Activated naive CD8-positive, alpha-beta T cell treated with anti-CD3 and anti-CD28 coated beads, Interleukin-2, amount 50 U/mL, for 24 hours (primary cell): ENCODE data around the gene ATG13.

Experiments
- ATAC-seq: fragments of 150-1000 bp; cut with Tn5 transposase; one replicate; pipeline ENCODE4 v1.10.0; 2021
- DNase-seq: peaks from one replicate; pipeline ENCODE4 v3.0.0; 2021
- H3K27ac Mint-ChIP-seq: one replicate; pipeline ENCODE4 v1.8.0; 2021; ENCODE audit warnings: mild to moderate bottlenecking, mixed read lengths
- H3K27me3 Mint-ChIP-seq: one replicate; pipeline ENCODE4 v1.8.0; 2021; ENCODE audit warnings: mixed read lengths
- H3K36me3 Mint-ChIP-seq: one replicate; pipeline ENCODE4 v1.8.0; 2021; ENCODE audit warnings: low read depth, mixed read lengths
- H3K4me1 Mint-ChIP-seq: one replicate; pipeline ENCODE4 v1.8.0; 2021; ENCODE audit warnings: mixed read lengths
- H3K4me3 Mint-ChIP-seq: one replicate; pipeline ENCODE4 v1.8.0; 2021; ENCODE audit warnings: mild to moderate bottlenecking, moderate library complexity, mixed read lengths
- H3K9me3 Mint-ChIP-seq: one replicate; pipeline ENCODE4 v1.8.0; 2021; ENCODE audit warnings: mixed read lengths

ATG13 gene

GRCh38 chr11:46597609-46598219, 19.6 kb upstream of the ATG13 start:
- H3K4me3 Mint-ChIP-seq = no peak overlapping the region
- peaks cover 18% of the 10 kb centered on the region for H3K4me1 Mint-ChIP-seq
- no peaks in the 10 kb centered on the region for H3K36me3 Mint-ChIP-seq
- DNase-seq = no peak
- H3K27ac Mint-ChIP-seq = no peak overlapping the region
- no peaks in the 10 kb centered on the region for H3K9me3 Mint-ChIP-seq
- H3K27me3 Mint-ChIP-seq = no peaks in the 10 kb centered on the region
- no peak for ATAC-seq

DNA sequence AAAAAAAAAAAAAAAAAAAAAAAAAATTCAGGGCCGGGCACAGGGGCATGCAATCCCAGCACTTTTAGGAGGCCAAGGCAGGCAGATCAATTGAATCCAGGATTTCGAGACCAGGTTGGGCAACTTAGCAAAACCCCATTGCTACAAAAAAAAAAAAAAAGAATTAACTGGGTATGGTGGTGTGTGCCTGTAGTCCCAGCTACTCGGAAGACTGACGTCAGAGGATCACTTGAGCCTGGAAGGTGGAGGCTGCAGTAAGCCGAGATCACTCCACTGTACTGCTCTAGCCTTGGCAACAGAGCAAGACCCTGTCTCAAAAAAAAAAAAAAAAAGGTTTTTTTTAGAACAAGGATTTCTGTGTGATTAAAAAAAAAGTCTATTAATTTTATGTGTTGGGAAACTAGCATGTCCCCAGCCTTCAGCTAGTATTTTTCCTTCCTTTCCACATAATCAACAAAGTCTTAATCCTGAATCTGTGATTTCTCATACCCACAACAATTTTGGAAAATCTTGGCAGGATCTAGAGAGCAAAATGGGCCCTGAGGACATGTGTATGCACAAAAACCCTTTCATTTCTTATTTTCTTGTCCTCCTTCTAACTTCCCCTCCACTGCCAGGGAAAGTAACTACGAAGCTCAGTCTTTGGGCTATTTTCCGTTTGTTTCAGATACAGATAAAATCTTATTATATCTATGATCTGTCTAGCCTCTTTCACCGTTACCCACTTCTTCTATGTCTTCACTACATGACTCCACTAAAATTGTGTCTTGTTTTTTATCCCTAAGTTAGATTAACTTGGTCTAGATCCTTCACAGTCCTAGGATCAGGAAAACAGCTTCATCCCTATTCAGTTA, 17.8 kb upstream of the ATG13 start:
- H3K27ac Mint-ChIP-seq = no peak overlapping the region
- H3K36me3 Mint-ChIP-seq = no peaks in the 10 kb centered on the region
- DNase-seq (no peak), ATAC-seq (no peak)
- no peaks in the 10 kb centered on the region for H3K9me3 Mint-ChIP-seq
- peaks cover 5% of the 10 kb centered on the region for H3K4me1 Mint-ChIP-seq
- H3K27me3 Mint-ChIP-seq = no peaks in the 10 kb centered on the region
- no peak overlapping the region for H3K4me3 Mint-ChIP-seq

- DNase-seq (no peak), ATAC-seq (no peak)
- no peaks in the 10 kb centered on the region for H3K36me3 Mint-ChIP-seq
- no peak overlapping the region for H3K27ac Mint-ChIP-seq
- no peaks in the 10 kb centered on the region for H3K9me3 Mint-ChIP-seq
- no peaks in the 10 kb centered on the region for H3K27me3 Mint-ChIP-seq
- H3K4me1 Mint-ChIP-seq = peaks cover 5% of the 10 kb centered on the region
- no peak overlapping the region for H3K4me3 Mint-ChIP-seq
Observed at GRCh38 chr11:46600194-46600960, 17.0 kb upstream of the ATG13 start.

- Mint-ChIP-seq H3K27me3 (no peaks in the 10 kb centered on the region), H3K36me3 (no peaks in the 10 kb centered on the region), H3K27ac (no peak overlapping the region), H3K4me1 (peaks cover 5% of the 10 kb centered on the region), H3K9me3 (no peaks in the 10 kb centered on the region), H3K4me3 (no peak overlapping the region)
- no peak for DNase-seq
- ATAC-seq = no peak
Observed at GRCh38 chr11:46601129-46601528, 16.2 kb upstream of the ATG13 start.

GRCh38 chr11:46603704-46604308, 13.5 kb upstream of the ATG13 start:
- Mint-ChIP-seq H3K27me3 (no peaks in the 10 kb centered on the region), H3K4me1 (no peaks in the 10 kb centered on the region), H3K27ac (no peak overlapping the region), H3K36me3 (no peaks in the 10 kb centered on the region), H3K4me3 (no peak overlapping the region), H3K9me3 (no peaks in the 10 kb centered on the region)
- DNase-seq = no peak
- no peak for ATAC-seq

- Mint-ChIP-seq H3K4me3 (no peak overlapping the region), H3K9me3 (no peaks in the 10 kb centered on the region), H3K27ac (no peak overlapping the region), H3K36me3 (no peaks in the 10 kb centered on the region), H3K4me1 (no peaks in the 10 kb centered on the region), H3K27me3 (no peaks in the 10 kb centered on the region)
- DNase-seq (no peak), ATAC-seq (no peak)
Observed at GRCh38 chr11:46604796-46605195, 12.6 kb upstream of the ATG13 start.

DNA sequence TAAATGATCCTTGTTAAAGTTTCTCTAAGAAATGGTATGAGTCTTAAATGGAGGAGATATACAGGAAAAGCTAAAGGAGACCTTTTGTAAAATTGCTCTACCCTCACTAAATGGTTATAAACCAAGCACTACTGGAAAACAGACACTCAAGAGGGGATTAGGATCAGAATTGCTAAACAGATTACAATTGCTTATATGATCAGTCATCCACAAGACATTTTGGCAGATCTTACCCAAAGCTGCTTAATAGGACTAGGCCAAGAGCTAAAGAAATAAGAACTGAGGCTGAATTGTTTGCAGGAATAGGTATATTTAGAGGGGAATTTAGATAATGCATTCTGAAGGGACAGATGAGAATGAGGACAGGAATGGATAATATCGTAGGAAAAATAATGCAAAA, 9.8 kb upstream of the ATG13 start:
- Mint-ChIP-seq H3K4me1 (peaks cover 3% of the 10 kb centered on the region), H3K27me3 (no peaks in the 10 kb centered on the region)
- no peak for DNase-seq

GRCh38 chr11:46609386-46609785, 8.0 kb upstream of the ATG13 start:
- Mint-ChIP-seq H3K4me1 (peaks cover 3% of the 10 kb centered on the region), H3K27me3 (no peaks in the 10 kb centered on the region), H3K9me3 (no peaks in the 10 kb centered on the region), H3K27ac (no peak overlapping the region), H3K36me3 (no peaks in the 10 kb centered on the region), H3K4me3 (no peak overlapping the region)
- ATAC-seq = no peak
- DNase-seq = no peak

More for the DNA sequence above, 9.8 kb upstream of the ATG13 start:
- Mint-ChIP-seq H3K9me3 (no peaks in the 10 kb centered on the region), H3K27ac (no peak overlapping the region), H3K36me3 (no peaks in the 10 kb centered on the region), H3K4me3 (no peak overlapping the region)
- ATAC-seq = no peak

DNA sequence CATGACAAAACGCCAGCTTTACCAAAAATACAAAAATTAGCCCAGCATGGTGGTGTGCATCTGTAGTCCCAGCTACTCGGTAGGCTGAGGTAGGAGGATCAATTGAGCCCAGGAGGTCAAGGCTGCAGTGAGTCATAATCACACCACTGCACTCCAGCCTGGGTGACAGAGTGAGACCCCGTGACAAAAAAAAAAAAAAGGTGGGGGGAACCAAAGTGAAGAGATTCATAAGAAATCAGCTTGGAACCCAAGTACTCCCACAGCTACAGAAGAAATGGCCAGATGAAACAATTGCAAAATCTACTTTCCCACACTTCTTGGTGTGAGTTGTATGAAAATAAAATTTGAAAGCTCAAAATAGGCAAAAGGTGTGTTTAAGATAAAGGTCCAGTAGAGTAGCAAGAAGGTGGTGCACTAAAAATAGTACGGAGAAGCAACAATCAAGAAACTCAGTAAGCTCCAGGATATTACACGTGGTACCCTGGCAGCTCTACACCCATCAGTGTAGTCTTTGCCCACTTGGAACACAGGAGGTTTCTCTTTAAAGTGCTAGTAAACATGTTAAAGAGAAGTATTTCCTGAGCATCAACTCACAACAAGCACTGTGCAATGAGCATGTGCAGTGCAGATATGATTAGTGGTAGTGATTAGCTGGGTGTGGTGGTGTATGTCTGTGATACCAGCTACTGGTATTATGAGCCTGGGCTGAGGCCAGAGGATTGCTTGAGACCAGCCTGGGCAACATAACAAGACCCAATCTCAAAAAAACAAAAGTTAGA, 5.6 kb upstream of the ATG13 start:
- no peak overlapping the region for H3K27ac Mint-ChIP-seq
- no peak overlapping the region for H3K4me3 Mint-ChIP-seq
- no peak for ATAC-seq
- no peaks in the 10 kb centered on the region for H3K36me3 Mint-ChIP-seq
- no peaks in the 10 kb centered on the region for H3K9me3 Mint-ChIP-seq
- H3K27me3 Mint-ChIP-seq = no peaks in the 10 kb centered on the region
- peaks cover 14% of the 10 kb centered on the region for H3K4me1 Mint-ChIP-seq
- no peak for DNase-seq

- H3K4me3 Mint-ChIP-seq = no peak overlapping the region
- no peak overlapping the region for H3K27ac Mint-ChIP-seq
- DNase-seq (no peak), ATAC-seq (no peak)
- H3K36me3 Mint-ChIP-seq = no peaks in the 10 kb centered on the region
- H3K9me3 Mint-ChIP-seq = no peaks in the 10 kb centered on the region
- peaks cover 17% of the 10 kb centered on the region for H3K4me1 Mint-ChIP-seq
- no peaks in the 10 kb centered on the region for H3K27me3 Mint-ChIP-seq
Observed at GRCh38 chr11:46612326-46612725, 5.0 kb upstream of the ATG13 start.

- Mint-ChIP-seq H3K36me3 (no peaks in the 10 kb centered on the region), H3K4me1 (peaks cover 33% of the 10 kb centered on the region), H3K27me3 (no peaks in the 10 kb centered on the region), H3K4me3 (no peak overlapping the region), H3K27ac (no peak overlapping the region), H3K9me3 (no peaks in the 10 kb centered on the region)
- ATAC-seq (no peak), DNase-seq (no peak)
Observed at GRCh38 chr11:46615756-46616155, 1.6 kb upstream of the ATG13 start.

- Mint-ChIP-seq H3K36me3 (peaks cover 2% of the 10 kb centered on the region), H3K27ac (peak overlapping the region; percentile 100)
Observed at GRCh38 chr11:46616551-46617133, 711 bp upstream of the ATG13 start.

DNA sequence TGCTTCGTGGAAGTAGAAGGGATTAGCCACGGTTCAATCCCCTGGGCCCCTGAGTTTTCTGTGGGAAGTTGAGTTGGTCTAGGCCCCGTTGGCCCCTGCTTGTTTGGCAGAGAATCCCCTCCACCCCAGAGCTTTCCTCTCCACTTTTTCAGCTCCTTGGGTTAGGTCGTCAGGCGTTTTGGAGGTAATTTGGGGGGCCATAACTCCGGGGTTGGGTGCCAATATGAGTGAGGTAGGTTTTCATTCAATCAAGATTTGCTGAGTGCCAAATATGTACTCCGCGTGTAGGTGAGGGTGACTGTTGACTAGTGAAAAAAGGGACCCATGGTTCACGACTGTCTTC, 590 bp downstream of the ATG13 start:
- peaks cover 36% of the 10 kb centered on the region for H3K4me1 Mint-ChIP-seq
- DNase-seq = no peak
- no peaks in the 10 kb centered on the region for H3K9me3 Mint-ChIP-seq
- H3K36me3 Mint-ChIP-seq = peaks cover 7% of the 10 kb centered on the region
- H3K4me3 Mint-ChIP-seq = peak overlapping the region; percentile 99
- ATAC-seq = no peak
- peak overlapping the region; percentile 100 for H3K27ac Mint-ChIP-seq
- no peaks in the 10 kb centered on the region for H3K27me3 Mint-ChIP-seq

More at GRCh38 chr11:46616551-46617133, 711 bp upstream of the ATG13 start:
- no peaks in the 10 kb centered on the region for H3K27me3 Mint-ChIP-seq
- peak; percentile 52 for ATAC-seq
- peak overlapping the region; percentile 99 for H3K4me3 Mint-ChIP-seq
- H3K9me3 Mint-ChIP-seq = no peaks in the 10 kb centered on the region
- H3K4me1 Mint-ChIP-seq = peaks cover 38% of the 10 kb centered on the region
- DNase-seq = no peak

DNA sequence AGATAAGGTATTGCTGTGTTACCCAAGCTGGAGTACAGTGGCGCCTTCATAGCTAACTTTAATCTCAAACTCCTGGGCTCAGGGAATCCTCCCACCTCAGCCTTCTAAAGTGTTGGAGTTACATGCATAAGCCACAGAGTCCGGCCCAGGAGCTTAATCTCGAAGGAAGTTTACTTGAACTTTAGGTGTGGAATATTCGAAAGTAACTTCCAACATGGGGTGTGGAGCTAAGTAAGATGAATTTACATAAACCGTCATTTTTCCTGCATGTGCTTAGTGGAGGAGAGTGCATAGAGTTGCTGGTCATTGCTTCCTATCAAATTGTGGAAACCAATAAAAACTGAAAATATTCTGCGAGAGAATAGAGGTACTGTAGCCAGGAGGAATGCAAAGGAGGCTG, 1.5 kb downstream of the ATG13 start:
- Mint-ChIP-seq H3K4me1 (peaks cover 36% of the 10 kb centered on the region), H3K9me3 (no peaks in the 10 kb centered on the region), H3K27ac (peak overlapping the region; percentile 100), H3K27me3 (no peaks in the 10 kb centered on the region), H3K36me3 (peaks cover 7% of the 10 kb centered on the region), H3K4me3 (peak overlapping the region; percentile 99)
- DNase-seq (no peak), ATAC-seq (no peak)
